AG09319 (cell line): ENCODE data around the gene TMEM214.

ENCODE experiments used
- DNase-seq: peaks from one replicate; pipeline ENCODE4 v3.0.0-alpha.2; 2010; ENCODE audit warnings: low read depth; ENCODE audit errors: extremely low read depth
- CTCF ChIP-seq: IDR thresholded peaks from 2 replicates; pipeline ENCODE4 v1.5.1; 2011; ENCODE audit warnings: low read depth, mild to moderate bottlenecking, inconsistent platforms, low read length, moderate library complexity

Gene TMEM214

GRCh38 chr2:27010139-27010538 is 22.6 kb upstream of the TMEM214 start:
- no peak for DNase-seq
- TF ChIP-seq CTCF: no peak

- no peak for TF ChIP-seq CTCF
- no peak for DNase-seq
Observed at GRCh38 chr2:27013738-27014137, 19.0 kb upstream of the TMEM214 start.

GRCh38 chr2:27014771-27015433 is 17.9 kb upstream of the TMEM214 start:
- no peak for DNase-seq
- no peak for TF ChIP-seq CTCF

- DNase-seq: peak; percentile 42
- peak; percentile 77 for TF ChIP-seq CTCF
Observed at GRCh38 chr2:27016801-27017325, 15.9 kb upstream of the TMEM214 start.

- no peak for TF ChIP-seq CTCF
- DNase-seq: no peak
Observed at GRCh38 chr2:27018142-27018541, 14.6 kb upstream of the TMEM214 start.

GRCh38 chr2:27019459-27019858 is 13.3 kb upstream of the TMEM214 start:
- TF ChIP-seq CTCF: no peak
- no peak for DNase-seq

GRCh38 chr2:27019931-27020855 is 12.6 kb upstream of the TMEM214 start:
- TF ChIP-seq CTCF: no peak
- DNase-seq: no peak
